Measurements from ENCODE around the gene PRG2.
"Not testable (repeated sequence)": the region's sequence is repeated elsewhere in the genome, so short reads cannot be mapped to it uniquely, and the experiment has no call there.

The PRG2 gene

DNA sequence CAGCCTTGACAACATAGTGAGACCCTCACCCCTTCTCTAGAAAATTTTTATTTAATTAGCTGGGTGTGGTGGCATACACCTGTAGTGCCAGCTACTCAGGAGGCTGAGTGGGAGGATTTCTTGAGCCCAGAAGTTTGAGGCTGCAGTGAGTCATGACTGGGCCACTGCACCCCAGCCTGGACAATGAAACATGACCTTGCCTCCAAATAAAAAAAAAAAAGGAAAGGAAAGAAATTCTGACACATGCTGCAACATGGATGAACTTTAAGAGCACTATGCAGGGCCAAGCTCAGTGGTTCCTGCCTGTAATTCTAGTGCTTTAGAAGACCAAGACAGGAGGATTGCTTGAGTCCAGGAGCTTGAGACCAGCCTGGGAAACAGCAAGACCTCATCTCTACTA is 27.7 kb upstream of the PRG2 start:
- DNase-seq = no peak

DNA sequence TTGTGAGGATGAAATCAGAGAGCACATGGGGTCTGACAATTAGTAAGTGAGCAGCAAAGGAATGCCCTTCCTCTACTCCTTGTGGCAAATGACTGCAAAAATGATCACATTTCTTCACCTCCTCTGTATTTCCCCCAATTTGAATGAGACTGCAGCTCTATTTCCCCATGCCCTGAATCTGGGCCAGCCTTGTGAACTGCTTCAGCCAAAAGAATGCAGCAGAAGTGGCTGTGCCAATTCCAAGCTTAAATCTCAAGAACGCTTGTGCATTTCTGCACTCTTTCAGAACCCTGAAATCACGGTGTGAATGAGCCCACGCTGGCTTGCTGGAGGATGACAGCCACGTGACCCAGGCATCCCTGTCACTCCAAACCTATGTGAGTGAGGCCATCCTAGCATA is 26.6 kb upstream of the PRG2 start:
- DNase-seq = no peak

DNA sequence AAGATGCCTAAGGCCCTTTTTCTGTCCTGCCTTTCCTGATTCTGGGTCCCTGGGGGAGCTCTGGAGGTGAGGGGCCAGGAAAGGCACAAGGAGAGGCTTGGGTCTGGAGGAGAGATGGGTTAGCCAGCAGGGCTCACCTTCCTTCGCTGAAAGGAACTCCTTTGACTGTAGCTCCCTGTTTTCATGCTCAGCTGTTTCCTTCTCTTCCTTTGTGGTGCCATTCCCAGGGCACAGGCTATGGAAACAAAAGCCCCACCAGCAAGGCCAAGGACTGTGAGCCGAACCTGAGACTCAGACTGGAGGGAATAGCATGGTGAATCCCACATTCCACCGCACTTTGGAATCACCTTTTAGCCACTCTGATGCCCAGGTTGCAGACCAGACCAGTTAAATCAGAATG is 26.0 kb upstream of the PRG2 start:
- no peak for DNase-seq

DNA sequence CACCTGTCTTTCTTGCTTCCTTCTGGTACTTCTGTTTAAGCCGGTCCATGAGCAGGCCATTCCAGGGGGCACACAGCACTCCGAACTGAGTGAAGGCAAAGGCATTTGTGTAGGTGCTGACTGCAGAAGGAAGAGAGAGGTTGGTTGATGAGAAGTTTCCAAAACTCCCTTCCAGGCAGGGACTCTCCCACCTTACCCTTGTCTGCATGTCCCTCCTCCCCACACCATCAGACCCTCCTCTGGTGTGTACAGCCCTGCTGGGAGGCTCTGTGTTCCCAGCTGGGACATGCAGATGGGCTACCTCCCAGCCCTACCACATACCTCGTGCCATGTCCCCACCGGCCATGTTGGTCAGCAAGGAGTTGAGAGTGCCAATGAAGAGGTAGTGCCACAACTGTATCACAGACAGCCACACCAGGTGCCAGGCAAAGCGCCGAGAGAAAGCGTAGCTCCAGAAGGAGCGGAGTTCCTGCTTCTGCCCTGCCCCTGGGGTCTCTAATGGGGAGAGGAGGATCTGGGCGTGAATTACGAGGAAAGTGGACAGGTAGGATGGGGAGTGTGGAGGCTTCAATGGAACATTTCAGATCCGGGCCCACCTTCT is 24.3 kb upstream of the PRG2 start:
- no peak for DNase-seq

DNA sequence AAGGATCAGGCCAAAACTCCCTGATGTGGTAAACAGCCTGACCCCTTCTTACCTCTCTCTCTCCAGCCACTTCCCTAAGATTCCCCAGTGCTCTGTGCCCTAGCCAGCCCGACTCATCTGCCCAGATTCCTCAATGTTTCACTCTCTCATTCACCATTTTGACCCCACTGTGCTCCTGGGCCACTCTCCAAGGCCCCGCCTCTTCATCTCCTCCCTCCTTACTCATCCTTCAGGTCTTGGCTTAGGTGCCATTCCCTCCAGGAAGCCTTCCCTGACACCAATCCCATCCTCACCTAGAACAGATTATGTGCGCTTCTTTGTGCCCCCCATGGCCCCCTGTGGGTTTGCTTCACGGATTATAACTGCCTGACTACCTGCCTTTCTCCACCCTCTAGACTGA is 23.2 kb upstream of the PRG2 start:
- DNase-seq = no peak

DNA sequence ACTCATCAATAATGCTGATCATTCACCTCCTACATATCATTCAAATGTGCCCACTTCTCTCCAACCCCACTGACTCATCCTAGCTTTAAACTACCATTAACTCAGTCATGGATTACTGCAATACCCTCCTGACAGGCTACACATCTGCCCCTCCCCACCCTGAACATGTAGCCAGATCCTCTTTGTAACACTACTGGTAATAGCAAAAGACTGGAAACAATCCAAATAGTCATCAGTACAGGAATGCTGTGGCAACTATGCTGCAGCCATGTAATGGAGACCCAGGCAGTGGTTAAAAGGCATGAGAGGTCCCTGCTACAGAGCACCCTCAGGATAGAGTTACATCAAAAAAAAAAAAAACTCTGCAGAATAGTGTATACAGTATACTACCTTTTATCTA is 19.8 kb upstream of the PRG2 start:
- no peak for DNase-seq

DNA sequence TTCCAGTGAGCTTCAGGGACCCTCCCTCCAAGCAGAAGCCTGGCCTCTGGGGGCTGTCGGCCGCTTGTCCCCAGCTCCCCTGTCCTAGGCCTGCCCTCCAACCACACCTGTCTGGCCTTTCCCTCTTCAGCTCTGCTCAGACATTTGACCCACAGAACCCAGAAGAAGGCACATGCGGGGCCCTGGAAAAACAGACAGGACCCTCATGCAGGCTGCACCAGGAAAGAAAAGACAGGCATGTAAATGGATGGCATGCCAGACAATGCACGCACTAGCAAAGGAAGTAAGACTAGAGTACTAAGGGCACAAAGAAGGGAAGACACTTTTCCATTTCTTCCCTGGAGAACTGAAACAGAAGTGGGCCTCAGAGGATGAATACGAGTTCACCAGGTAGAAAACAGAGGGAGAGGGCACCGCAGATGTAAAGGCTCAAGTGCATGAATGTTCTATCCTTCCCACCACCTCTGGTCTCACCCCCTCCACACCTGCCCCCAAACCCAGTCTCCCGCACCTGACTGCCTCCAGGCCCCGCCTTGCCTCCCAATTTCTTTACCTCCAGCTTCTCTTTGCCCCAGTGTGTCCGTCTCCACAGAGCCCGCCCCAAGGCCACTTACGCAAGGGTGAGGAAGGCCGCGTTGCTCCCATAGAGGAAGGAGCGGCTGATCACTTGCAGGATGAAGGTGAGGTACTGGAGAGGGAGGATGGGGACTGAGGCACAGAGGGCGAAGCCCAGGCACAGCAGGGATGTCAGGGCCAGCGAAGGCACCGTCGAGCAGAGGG is 19.1 kb upstream of the PRG2 start:
- no peak for DNase-seq

DNA sequence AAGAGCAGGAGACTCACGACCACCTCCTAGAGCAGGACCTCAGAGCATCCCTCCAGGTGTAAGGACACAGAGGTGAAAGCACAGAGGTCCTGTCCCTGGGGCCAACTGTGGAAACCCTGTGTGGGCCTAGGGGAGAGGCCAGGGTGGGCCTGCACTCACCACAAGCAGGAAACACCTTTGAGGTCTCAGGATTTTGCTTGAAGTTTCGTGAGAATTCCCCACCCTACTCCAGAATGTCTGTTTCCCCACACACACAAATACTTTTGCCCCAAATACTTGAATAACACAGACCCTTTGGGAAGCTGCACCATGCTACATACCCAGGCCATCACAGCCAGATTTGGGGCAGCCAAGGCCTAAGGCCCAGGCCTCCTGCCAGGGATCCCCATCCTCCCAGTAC is 18.3 kb upstream of the PRG2 start:
- no peak for DNase-seq

DNA sequence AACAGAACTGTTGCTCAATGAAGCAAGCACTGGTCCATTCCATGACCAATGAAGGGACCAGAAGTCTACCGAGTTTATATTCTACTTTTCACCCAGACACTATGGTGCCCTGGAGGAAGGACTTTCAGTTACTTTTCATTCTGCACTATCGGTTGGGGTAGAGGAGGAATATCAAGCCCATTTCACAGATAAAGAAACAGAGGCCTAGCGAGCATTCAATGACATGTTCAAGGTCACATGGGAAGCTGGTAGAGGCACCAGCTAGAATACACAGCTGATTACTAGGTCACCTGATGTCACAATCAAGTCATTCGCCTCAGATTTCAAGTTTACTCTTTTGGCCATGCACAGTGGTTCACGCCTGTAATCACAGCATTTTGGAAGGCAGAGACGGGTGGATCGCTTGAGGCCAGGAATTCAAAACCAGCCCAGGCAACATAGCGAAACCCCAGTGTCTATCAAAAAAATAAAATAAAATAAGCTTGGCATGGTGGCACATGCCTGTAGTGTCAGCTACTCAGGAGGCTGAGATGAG is 17.6 kb upstream of the PRG2 start:
- DNase-seq = no peak

DNA sequence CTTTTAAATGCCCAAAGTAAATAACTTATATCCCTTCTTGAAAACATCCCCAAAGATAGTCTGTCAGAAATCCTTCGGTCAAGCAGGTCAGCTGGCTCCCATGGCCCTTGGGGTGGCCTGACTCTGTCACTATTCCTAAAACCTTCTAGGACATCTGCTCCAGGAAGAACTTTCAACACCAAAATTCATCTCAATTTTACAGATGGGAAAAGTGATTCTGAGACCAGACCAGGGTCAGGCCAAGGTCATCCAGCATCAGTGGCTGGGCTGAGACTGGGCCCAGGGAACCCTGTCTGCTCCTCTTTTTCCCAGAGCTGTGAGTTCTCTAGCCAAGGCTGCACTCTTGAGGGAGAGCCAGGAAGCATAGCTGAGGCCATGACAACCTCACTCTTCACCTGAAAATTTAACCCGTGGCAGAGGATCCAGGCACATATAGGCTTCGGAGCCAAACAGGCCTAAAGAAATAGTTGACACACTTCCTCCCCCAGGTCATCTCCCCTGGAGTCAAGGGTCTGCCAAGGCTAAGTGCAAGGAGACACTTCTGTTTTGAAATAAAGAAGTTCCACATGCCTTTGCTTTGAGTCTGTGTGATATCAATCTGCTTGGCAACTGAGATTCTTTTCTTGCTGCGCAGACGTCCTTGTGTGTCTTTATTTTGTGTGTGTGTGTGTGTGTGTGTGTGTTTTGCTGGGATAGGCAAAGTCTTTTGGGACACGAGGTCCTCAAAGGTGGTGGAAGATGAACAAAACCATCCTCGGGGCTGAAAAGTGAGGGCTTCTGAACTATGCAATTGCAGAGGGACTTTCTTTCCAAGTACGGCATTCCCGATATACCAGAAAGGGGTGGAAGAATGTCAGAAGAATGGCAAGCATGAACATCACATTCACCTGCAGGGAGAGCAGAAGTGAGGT is 16.8 kb upstream of the PRG2 start:
- no peak for DNase-seq

DNA sequence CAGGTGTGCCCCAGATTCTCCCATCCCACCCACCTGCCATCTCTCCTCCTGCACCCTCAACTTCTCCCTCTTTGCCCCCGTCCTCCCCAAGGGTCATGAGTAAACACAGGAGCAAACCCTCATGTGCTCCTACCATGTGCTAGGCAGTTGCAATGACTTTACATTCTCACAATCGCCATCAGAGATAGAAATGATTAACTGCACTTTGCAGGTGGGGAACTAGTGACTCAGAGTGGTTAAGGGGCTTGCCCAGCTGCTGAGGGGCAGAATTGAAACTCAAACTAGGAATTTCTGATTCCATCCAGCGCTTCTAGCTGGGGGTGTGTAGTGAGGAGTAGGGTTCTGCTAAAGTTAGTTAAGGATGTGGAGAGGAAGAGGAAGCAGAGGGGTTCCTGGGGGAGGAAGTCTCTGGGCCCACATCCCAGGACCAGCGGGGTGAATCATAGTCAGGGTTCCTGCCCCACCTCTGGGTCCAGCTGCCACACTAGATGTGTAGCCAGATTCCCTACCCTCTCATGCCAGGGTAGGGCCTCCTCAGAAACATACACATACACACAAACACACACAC is 16.0 kb upstream of the PRG2 start:
- peak; percentile 39 to 49 for DNase-seq

DNA sequence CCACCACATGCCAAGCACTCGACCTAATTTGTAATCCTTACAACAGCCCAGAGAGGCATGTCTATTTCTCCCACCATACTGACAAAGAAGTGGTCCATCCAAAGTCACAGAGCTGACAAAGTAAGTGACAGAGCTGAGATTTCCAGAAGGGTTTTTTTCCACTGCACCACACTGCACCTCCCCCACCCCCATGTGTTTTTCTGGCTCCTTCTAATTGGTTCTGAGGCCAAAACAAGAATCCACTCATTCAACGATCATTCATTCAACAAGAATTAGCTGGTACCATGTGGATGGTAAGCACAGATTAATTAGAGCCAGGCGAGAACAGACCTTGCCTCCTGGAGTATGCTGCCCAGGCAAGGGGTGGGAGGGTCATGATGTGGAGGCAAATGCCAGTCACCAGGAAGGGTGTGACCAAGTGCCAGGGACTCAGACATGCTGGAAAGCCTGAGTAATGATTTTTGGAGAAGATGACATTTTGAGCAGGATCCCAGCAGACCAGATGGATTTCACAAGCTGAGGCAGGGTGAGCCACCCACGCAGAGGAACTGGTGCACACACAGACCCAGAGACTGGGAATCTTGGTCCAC is 14.9 kb upstream of the PRG2 start:
- no peak for DNase-seq

DNA sequence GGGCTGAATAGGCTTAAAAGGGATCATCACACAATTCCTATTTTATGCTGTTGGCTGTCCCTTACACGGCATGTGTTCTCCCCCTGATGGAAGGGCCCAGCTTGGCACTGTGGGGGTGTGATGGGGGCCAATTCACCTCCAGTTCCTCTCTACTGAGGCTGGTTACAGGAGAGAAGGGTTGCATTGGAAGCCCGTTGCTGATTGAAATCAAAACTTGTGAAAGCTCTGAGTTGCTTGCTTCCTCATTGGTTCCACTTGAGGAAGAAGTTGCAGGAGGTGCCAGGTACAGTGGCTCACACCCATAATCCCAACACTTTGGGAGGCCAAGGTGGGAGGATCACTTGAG is 13.3 kb upstream of the PRG2 start:
- no peak for DNase-seq

DNA sequence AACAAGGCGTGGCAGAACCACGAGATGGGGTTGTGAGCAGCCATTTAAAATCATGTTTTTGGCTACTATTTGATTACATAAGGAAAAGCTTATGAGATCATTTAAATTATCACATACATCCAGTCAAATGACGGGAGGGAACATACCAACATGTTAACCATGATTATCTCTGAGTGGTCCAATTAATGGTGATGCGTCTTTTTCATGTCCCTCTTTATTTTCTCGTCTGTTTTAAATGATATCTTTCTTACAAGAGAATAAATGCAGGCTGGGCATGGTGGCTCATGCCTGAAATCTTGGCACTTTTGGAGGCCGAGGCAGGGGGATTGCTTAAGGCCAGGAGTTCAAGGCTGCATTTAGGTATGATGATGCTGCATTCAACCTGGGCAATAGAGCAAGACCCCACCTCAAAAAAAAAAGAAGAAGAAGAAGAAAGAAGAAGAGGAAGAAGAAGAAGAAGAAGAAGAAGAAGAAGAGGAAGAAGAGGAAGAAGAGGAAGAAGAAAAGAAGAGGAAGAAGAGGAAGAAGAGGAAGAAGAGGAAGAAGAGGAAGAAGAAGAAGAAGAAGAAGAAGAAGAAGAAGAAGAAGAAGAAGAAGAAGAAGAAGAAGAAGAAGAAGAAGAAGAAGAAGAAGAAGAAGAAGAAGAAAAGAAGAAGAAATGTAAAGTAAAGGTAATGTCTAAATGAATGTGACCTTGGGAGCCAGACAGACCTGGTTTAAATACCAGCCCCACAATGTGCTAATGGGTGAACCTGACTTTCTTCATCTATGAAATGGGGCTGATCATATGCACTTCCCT is 12.8 kb upstream of the PRG2 start:
- DNase-seq = not testable (repeated sequence)

DNA sequence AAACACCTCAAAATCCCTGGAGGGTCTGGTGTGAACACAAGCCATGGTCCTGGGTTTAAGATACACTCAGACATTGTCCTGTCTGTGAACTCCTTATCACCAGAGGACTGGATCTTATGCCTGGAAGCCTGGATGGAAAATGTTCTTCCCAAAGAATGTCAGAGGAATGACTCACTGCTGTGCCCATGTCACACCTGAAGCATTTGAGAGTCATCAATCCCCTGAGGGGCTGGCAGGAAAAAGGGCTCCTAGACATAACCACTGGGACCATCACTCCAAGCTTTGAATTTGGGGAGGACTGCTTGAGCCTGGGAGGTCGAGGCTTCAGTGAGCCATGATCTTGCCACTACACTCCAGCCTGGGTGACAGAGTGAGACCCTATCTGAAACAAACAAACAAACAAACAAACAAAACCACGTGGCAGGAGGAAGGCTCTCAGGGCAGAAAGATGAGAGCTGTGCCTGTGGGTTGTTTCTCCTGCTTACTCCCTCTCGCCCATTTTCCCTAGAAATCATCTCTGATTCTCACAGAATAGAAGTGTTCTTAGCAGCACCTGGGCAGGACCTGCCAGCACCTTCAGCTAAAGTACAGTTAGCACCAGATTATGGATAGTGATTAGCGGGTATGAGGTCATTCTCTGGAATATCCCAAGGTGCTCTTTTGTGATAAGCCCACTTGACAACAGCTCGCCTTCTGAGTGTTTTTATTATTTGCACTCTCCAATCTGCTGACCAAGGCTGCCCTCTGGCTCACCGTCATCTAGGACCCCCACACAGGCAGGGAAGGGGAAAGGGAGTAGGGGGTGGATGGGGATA is 11.9 kb upstream of the PRG2 start:
- DNase-seq = no peak

DNA sequence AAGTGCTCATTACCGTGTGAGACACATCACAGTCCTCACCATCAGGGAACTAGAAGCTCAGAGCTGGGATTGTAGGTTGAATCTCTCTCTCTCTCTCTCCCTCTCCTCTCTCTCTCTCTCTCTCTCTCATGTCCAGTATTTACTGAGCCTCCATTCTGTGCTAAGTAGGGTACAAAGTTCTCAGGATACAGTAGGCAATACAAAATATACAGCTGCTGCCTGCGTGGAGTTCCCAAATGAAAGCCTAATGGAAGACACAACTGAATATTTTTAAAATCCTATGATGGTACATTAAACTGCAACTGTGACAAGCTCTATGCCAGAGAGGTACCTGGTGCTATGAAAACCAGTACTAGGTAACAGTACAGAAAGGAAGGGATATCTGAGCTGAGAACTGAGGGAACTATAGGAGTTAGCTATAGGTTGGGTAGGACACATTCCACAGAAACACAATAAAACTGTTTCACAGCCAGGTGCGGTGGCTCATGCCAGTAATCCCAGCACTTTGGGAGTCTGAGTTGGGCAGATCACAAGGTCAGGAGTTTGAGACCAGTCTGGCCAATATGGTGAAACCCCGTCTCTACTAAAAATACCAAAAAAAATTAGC is 9.6 kb upstream of the PRG2 start:
- no peak for DNase-seq

DNA sequence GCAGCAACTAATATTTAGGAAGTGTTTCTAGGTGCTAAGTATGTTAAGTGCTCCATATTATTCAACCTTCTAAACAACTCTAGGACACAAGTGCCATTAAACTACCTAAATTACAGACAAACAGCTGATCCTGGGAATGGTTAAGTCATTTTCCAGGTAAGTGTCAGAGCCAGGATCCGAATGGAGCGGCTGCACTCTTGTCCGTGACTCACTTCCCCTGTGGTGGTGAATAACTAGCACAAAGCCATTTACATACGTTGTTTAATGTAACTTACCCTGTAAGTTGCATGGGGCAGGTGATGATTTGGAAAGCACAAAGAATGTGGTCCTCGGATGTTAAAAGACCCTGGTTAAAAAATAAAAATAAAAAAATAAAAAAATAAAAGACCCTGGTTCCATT is 8.8 kb upstream of the PRG2 start:
- no peak for DNase-seq

DNA sequence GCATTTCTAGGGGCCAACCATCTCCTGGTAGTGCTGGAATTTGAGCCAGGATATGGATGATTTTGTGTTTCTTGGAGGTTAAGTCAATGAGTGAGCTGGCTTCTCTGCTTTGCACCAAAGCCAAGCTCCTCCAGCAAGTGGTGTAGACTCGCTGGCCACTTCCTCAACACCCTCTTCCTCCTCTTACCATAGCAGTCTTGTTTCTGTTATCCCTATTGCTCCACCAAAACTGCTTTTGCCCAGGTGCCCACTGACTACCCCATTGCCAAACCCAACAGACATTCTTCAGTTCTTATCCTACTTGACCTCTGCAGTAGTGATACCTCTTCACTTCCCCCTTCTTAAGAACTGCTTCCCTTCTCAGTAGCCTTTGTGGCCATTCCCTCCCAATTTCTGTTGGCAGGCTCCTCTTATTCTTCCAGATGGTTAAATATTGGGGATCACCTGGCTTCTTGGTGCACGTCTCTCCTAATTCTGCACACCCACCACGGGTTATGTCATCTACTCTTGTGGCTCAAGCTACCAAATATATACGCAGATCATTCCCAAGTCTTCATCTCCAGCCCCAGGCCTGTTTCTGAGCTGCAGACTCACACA is 7.0 kb upstream of the PRG2 start:
- DNase-seq = no peak

DNA sequence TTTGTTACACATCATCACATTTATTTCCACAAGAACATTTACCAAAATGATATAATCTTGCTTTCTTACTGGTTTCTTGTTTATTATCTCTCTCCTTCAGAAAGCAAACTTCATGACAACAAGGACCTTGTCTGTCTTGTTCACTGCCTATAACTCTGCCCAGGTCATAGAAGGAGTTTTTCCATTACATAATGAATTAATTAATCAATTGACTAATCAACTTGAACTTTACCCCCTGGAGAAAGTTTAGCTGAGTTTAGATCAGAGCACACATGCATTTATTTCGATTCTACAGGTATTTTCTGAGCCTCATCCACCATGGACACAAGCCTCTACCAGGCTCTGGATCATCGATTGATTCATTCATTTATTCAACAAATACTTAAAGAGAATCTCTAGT is 6.3 kb upstream of the PRG2 start:
- DNase-seq = no peak

DNA sequence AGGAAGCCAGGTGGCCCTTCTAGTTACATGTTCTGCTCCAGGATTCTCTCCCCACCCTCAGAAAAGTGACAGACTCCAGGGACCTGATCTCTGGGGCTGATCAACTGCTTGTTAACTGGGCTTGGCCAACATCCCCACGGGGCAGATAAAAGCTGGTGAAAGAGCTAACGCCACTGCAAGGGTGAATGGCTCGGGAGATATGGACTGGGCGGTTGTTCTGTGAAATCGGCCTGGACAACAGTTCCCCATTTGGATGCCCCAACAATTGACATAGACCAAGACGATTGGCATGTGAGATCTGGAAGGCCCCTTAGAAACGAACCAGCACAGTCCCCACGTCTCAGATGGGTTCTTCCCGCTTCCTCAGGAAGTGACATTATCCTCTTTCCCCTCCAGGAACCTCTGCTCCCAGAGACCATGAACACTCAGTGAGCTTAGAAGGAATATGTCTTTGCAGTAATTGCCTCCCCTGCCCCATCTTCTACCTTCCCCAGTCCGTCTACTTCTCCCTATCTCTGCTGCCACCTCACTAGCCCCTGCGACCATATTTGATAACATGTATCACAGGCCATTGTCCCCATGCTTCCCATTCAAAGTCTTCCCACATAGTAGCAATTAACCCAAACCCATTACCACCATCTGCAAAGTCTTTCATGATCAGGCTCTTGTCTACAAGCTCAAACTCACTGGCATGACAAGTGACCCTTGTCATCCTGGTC is 5.6 kb upstream of the PRG2 start:
- DNase-seq = no peak

All from activated CD4-positive, alpha-beta T cell treated with anti-CD3 and anti-CD28 coated beads for 4 hours (primary cell).